ES-I3 (cell line): ENCODE measurements around the gene CHODL.

Experiments used
- H3K36me3 ChIP-seq: 2 replicates; pipeline ENCODE4 v1.6.1; 2013; ENCODE audit warnings: mild to moderate bottlenecking, low read length, control low read depth, moderate library complexity; ENCODE audit not compliant: insufficient read depth
- H3K4me1 ChIP-seq: 2 replicates; pipeline ENCODE4 v1.6.1; 2013; ENCODE audit warnings: mild to moderate bottlenecking, control low read depth, low read length; ENCODE audit not compliant: insufficient read depth
- H3K9ac ChIP-seq: 2 replicates; pipeline ENCODE4 v1.6.1; 2013; ENCODE audit warnings: low read depth, mild to moderate bottlenecking, low read length, moderate library complexity
- H3K9me3 ChIP-seq: 2 replicates; pipeline ENCODE4 v1.6.1; 2013; ENCODE audit warnings: mild to moderate bottlenecking, low read length, moderate library complexity; ENCODE audit not compliant: control insufficient read depth, insufficient read depth

Gene CHODL, protein sequence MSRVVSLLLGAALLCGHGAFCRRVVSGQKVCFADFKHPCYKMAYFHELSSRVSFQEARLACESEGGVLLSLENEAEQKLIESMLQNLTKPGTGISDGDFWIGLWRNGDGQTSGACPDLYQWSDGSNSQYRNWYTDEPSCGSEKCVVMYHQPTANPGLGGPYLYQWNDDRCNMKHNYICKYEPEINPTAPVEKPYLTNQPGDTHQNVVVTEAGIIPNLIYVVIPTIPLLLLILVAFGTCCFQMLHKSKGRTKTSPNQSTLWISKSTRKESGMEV

DNA sequence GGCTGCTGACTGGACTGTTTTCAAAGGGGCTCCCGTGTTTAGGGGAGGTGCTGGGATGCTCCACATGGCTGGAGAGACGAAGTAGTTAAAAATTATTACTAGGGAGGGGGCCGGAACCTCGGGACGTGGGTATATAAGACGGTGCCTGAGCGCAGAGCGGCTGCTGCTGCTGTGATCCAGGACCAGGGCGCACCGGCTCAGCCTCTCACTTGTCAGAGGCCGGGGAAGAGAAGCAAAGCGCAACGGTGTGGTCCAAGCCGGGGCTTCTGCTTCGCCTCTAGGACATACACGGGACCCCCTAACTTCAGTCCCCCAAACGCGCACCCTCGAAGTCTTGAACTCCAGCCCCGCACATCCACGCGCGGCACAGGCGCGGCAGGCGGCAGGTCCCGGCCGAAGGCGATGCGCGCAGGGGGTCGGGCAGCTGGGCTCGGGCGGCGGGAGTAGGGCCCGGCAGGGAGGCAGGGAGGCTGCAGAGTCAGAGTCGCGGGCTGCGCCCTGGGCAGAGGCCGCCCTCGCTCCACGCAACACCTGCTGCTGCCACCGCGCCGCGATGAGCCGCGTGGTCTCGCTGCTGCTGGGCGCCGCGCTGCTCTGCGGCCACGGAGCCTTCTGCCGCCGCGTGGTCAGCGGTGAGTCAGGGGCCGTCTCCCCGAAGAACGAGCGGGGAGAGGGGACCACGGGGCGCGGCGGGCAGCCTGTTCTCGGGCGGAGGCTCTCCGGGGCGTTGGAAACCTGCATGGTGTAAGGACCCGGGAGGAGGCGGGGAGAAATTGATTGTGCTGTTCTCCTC lies at the start of gene CHODL:
Gene CHODL (plus strand): TSS at position 163 of the 793 bp plus-strand sequence. CDS start 391 bp downstream, at position 554.
- Histone ChIP-seq H3K9me3 (no peaks in the 10 kb centered on the region), H3K4me1 (no peaks in the 10 kb centered on the region), H3K36me3 (no peaks in the 10 kb centered on the region), H3K9ac (peak within 1 kb of the TSS; percentile 39; the same call in 1 of the 2 replicates)

DNA sequence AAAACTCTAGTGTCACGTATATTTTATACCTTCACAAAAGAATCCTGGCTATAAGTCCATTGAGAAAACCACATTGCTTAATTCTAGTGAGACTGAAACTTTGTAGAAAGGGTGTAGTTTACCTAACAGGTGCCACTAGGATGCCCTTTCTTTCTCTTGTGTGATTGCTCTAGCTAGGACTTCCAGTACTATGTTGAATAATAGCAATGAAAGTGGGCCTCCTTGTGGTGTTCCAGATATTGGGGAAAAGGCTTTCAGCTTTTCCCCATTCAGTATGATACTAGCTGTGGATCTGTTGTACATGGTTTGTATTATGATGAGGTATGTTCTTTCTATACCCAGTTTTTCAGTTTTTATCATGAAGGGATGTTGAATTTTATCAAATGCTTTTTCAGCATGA lies 39.7 kb upstream of the CHODL start:
- Histone ChIP-seq H3K9me3 (no peaks in the 10 kb centered on the region), H3K4me1 (no peaks in the 10 kb centered on the region), H3K9ac (no peak overlapping the region), H3K36me3 (no peaks in the 10 kb centered on the region)

DNA sequence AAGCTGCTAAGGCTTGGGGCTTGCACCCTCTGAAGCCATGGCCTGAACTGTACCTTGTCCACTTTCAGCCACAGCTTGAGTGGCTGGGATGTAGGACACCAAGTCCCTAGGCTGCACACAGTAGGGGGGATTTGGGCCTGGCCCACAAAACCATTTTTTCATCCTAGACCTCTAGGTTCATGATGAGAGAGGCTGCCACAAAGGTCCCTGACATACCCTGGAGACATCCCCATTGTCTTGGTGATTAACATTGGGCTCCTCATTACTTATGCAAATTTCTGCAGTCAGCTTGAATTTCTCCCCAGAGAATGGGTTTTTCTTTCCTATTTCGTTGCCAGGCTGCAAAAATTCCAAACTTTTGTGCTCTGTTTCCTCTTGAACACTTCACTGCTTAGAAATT lies 26.3 kb upstream of the CHODL start:
- Histone ChIP-seq H3K36me3 (no peaks in the 10 kb centered on the region), H3K4me1 (no peaks in the 10 kb centered on the region), H3K9ac (no peak overlapping the region), H3K9me3 (peaks cover 5% of the 10 kb centered on the region)

DNA sequence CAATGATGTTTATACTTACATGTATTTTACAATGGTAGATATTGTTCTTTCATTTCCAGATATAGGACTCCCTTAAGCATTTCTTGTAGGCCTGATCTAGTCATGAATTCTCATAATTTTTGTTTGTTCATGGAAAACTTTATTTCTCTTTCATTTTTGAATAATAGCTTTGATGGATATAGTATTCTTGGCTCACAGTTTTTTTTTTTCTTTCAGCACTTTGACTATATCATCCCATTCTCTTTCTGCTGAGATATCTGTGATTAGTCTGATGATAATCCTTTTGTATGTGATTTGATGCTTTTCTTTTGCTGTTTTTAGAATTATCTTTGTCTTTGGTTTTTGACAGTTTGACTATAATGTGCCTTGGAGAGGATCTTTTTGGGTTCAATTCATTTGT lies 24.1 kb upstream of the CHODL start:
- H3K4me1 ChIP-seq, result no peaks in the 10 kb centered on the region
- no peak overlapping the region for H3K9ac ChIP-seq
- peaks cover 5% of the 10 kb centered on the region for H3K9me3 ChIP-seq
- H3K36me3 ChIP-seq, result no peaks in the 10 kb centered on the region

DNA sequence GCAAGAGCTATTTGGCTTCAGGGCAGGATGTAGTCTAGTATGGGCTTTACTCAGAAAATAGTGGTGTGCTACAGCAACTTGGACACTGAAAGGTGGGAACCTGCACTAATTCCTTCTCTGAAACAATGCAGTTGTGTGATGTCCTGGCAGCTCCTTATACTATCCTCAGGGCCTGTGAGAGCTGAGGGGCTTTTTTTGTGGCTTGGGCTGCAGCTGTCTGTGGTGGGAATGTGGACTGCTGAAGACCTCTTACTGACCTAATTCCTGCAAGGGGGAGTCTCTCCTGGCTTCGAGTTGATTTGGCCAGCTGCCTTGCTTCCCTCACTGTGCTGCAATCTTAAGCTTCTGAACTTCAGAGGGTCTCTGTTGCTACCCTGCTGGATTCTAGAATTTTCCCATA lies 22.3 kb upstream of the CHODL start:
- peaks cover 5% of the 10 kb centered on the region for H3K9me3 ChIP-seq
- no peaks in the 10 kb centered on the region for H3K36me3 ChIP-seq

DNA sequence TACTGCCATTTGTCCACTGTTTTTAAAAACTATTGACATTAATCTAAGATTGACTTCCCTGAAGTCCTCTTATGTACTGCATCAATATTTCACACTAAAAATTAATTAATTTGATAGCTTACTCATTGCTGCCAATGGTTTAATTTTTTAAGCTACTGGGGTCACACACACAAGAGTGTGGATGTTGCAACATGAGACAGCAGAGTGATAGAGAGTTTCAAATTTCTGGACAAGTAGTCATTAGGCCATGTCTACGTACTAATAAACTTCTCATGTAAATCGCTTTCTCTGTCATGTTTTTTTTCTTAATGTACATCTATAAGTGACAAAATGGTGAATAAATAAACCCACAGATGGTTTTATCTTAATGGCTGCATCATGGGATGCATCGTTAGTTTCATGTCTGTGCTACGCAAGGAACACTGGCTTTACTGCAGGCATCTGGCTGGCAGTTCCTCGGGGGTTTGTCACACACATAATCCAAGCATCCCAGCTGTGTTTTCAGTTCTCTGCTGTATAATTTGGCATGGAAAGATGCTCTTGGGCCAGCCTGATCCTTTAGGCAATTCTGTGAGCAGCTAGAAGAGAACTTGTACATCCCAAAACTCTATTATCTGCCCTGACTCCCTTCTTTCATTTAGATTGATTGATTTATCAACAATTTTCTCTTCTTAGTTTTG lies 16.4 kb upstream of the CHODL start:
- Histone ChIP-seq H3K36me3 (no peaks in the 10 kb centered on the region; the same call in 1 of the 2 replicates), H3K4me1 (no peaks in the 10 kb centered on the region), H3K9me3 (no peaks in the 10 kb centered on the region), H3K9ac (no peak overlapping the region)

More for the DNA sequence above, 22.3 kb upstream of the CHODL start:
- no peaks in the 10 kb centered on the region for H3K4me1 ChIP-seq
- H3K9ac ChIP-seq, result no peak overlapping the region

DNA sequence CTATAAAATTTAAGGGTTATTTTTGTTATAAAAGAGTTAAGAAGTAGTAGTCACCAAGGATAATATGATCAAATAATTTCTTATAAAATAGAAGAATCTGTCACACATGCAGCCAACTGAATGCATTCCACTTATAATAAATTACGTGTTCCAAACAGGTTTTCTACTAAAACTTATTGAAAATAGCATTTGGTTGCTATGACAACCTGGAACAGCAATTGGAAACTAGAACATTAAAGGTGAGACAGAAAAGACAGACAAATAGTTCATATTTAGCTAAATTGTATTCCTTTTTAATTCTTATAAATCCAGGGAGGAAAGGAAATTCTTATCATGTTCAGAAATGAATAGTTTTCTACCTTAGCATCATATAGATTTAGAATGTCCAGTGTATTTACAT lies 9.1 kb upstream of the CHODL start:
- H3K9ac ChIP-seq, result no peak overlapping the region
- no peaks in the 10 kb centered on the region for H3K36me3 ChIP-seq
- H3K9me3 ChIP-seq, result no peaks in the 10 kb centered on the region
- H3K4me1 ChIP-seq, result no peaks in the 10 kb centered on the region

DNA sequence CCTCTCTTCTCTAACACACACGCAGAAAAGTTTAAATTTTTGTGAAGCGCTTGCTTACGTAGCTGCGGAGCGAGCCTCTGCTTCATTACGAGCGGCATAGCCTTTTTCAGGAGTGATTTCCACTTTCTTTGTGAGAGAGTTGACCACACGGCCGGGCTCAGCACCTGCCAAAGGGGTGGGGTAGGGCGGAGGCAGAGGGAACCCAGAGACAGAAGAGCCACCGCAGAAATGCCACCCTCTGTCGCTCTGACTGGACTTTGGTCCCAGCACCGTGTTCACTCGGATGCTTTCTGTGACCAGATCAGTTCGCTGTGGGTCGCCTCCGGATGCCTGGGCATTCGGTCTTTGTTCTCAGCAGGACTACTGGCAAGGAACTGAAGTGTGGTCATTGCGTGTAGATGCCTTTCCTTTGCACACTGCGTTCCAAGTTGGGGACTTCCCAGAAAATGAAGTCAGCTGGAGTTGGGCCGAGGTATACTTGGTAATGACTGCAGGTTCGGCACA lies 883 bp downstream of the CHODL start:
- Histone ChIP-seq H3K9ac (peak overlapping the region; percentile 39; the same call in 1 of the 2 replicates), H3K9me3 (no peaks in the 10 kb centered on the region), H3K36me3 (no peaks in the 10 kb centered on the region), H3K4me1 (no peaks in the 10 kb centered on the region)

DNA sequence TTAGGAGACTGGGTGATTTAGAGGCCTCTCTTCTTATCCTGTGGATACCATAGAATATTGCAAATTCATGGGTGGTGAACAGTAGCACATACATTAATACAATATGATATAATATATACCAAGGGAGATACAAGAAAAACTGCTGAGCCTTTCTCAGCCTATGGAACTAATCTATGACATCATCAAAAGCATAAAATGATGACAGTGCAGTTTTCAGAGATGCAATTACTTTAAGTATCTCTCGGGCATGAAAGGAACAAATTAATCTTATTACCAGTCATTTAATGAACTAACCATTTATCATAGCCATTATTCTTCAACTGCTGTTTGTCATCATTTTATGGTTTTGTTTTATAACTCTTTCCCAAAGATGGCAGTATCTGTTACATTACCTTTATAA lies 3.5 kb downstream of the CHODL start:
- Histone ChIP-seq H3K36me3 (no peaks in the 10 kb centered on the region), H3K9me3 (no peaks in the 10 kb centered on the region), H3K4me1 (no peaks in the 10 kb centered on the region), H3K9ac (no peak overlapping the region)

DNA sequence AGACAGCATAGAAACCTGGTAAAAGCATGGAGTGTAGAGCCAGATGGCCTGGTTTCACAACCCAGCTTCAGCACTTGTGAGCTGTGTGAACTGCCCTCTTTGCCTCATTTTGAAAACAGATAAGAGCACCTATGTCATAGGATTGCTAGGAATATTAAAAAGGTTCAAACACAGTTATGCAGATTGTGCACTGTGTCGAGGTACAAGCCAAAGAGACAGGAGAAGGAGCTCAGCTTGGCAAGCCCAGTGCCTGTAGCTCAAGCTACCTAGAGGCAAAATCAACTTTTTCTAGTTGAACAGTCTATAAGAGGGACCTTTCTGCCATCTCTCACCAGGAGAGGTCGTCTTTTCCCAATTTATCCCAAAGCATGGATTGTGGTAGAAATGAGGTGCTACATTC lies 5.0 kb downstream of the CHODL start:
- H3K36me3 ChIP-seq, result no peaks in the 10 kb centered on the region
- H3K4me1 ChIP-seq, result no peaks in the 10 kb centered on the region
- no peak overlapping the region for H3K9ac ChIP-seq
- H3K9me3 ChIP-seq, result no peaks in the 10 kb centered on the region

DNA sequence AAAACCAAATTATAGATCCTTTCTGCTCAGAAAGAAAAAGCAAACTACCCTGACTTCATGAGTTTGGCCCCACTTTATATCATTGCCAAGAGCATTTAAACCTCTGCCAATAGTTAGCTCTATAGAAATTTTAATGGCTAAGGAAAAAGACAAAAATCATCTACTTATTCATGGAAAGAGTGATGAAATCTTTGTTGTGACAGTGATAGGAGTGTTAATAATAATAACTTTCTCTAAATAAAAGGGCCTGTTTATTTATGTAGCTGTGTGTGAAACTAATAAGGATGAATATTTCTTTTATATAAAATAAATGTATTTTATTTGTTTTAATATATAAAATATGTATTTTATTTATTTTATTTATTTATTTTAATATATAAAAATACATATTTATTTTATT lies 6.4 kb downstream of the CHODL start:
- H3K9ac ChIP-seq, result no peak overlapping the region
- no peaks in the 10 kb centered on the region for H3K36me3 ChIP-seq
- H3K9me3 ChIP-seq, result no peaks in the 10 kb centered on the region
- H3K4me1 ChIP-seq, result no peaks in the 10 kb centered on the region

DNA sequence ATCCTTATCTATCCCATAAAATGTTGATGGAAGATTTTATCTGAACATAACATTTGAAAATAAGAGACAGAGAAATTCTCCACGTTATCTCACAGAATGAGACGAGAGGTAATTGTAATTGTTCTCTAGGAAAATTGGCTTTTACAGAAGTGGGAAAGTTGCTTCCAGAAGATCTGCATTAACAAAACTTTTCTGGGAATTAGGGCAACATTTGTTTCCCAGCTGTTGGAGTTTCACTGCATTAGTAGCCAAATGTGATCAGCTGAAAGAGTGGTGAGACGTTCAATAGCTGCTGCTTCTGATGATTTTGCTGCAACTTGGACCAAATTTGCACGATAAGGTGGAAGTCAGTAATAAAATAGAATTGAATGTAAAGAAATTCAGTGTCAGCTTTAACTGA lies 7.6 kb downstream of the CHODL start:
- Histone ChIP-seq H3K9ac (no peak overlapping the region), H3K36me3 (no peaks in the 10 kb centered on the region), H3K4me1 (no peaks in the 10 kb centered on the region), H3K9me3 (no peaks in the 10 kb centered on the region)

DNA sequence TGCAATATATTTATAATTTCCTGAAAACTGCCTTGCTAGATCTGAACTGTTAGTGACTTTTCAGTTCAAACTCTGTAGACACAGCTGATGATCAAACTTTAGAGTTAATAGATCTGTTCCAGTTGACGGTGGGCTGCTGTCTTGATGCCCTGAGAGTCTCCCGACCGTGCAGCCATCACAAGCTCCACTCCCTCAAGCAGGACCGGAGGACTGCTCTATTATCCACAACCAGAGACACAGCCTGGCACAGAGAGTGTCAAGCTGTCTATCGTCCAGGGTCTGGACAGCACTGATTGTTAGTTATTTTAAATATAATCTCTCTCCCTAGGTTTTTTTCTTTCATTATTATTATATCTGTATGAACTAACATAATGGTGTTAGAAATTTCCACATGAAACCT lies 8.0 kb downstream of the CHODL start:
- H3K9me3 ChIP-seq, result no peaks in the 10 kb centered on the region
- no peaks in the 10 kb centered on the region for H3K4me1 ChIP-seq
- H3K9ac ChIP-seq, result no peak overlapping the region
- no peaks in the 10 kb centered on the region for H3K36me3 ChIP-seq

DNA sequence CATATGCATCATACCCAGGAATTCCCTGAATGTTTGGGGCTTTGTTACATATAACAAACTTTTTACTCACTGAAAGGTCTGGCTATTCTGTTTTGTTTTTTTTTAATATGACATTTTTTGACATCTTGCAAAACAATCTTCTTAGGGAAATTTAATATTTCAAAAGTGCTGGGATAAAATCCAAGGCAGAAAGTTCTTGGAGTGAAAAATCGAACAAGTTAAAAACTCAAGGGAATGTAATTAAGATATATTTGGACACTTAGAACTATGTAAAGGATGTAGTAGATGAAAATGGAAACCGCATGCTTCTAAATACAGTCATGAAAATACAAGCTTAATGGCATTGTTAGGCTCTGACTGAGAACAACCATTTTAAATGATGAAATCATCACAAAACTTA lies 8.6 kb downstream of the CHODL start:
- Histone ChIP-seq H3K36me3 (no peaks in the 10 kb centered on the region), H3K9me3 (no peaks in the 10 kb centered on the region), H3K9ac (no peak overlapping the region), H3K4me1 (no peaks in the 10 kb centered on the region)
